Measurements from ENCODE around the gene LRRC28.

The LRRC28 gene

GRCh38 chr15:99307735-99308134 lies 56.5 kb downstream of the LRRC28 start:
- no peak for DNase-seq

GRCh38 chr15:99310745-99311144 lies 59.5 kb downstream of the LRRC28 start:
- DNase-seq = no peak

GRCh38 chr15:99312228-99312627 lies 60.9 kb downstream of the LRRC28 start:
- DNase-seq = no peak

- no peak for DNase-seq
These were observed 61.5 kb downstream of the LRRC28 start for GRCh38 chr15:99312794-99313193.

GRCh38 chr15:99315636-99316035 lies 64.4 kb downstream of the LRRC28 start:
- no peak for DNase-seq

- DNase-seq = no peak
These were observed 69.3 kb downstream of the LRRC28 start for GRCh38 chr15:99320374-99321215.

GRCh38 chr15:99321468-99321867 lies 70.2 kb downstream of the LRRC28 start:
- DNase-seq = no peak

- no peak for DNase-seq
These were observed 71.5 kb downstream of the LRRC28 start for GRCh38 chr15:99322643-99323405.

GRCh38 chr15:99324082-99324620 lies 72.9 kb downstream of the LRRC28 start:
- no peak for DNase-seq

GRCh38 chr15:99324700-99325099 lies 73.4 kb downstream of the LRRC28 start:
- no peak for DNase-seq

GRCh38 chr15:99326235-99326634 lies 75.0 kb downstream of the LRRC28 start:
- DNase-seq = no peak

GRCh38 chr15:99328106-99329072 lies 77.1 kb downstream of the LRRC28 start:
- no peak for DNase-seq

- DNase-seq = no peak
These were observed 80.1 kb downstream of the LRRC28 start for GRCh38 chr15:99331381-99331780.

- no peak for DNase-seq
These were observed 82.1 kb downstream of the LRRC28 start for GRCh38 chr15:99333413-99333812.

- DNase-seq = no peak
These were observed 82.7 kb downstream of the LRRC28 start for GRCh38 chr15:99333981-99334380.

GRCh38 chr15:99335508-99335907 lies 84.2 kb downstream of the LRRC28 start:
- no peak for DNase-seq

- no peak for DNase-seq
These were observed 85.5 kb downstream of the LRRC28 start for GRCh38 chr15:99336794-99337193.

GRCh38 chr15:99340347-99340746 lies 89.1 kb downstream of the LRRC28 start:
- DNase-seq = no peak

GRCh38 chr15:99341786-99342185 lies 90.5 kb downstream of the LRRC28 start:
- no peak for DNase-seq

- DNase-seq = no peak
These were observed 91.9 kb downstream of the LRRC28 start for GRCh38 chr15:99343208-99343607.

- DNase-seq = peak; percentile 15
These were observed 92.7 kb downstream of the LRRC28 start for GRCh38 chr15:99343881-99344551.

GRCh38 chr15:99344639-99345038 lies 93.4 kb downstream of the LRRC28 start:
- DNase-seq = no peak

Data from activated gamma-delta T cell (primary cell).